ENCODE measurements around the gene MSI2. TPM values are rescaled to one million over a fixed set of nuclear protein-coding genes. Genes with fewer than 3 reads are reported as not detected.

MSI2 gene
- total and polyA plus RNA-seq, 7 experiments from 2014 or later = 3.3 to 169 (median 125) TPM

GRCh38 chr17:57649191-57649590 is 392.9 kb downstream of the MSI2 start:
- Mint-ChIP-seq H3K36me3 (peaks cover under 1 to 14% (median 11%) of the 10 kb centered on the region in 5 donors), H3K27ac (no peak overlapping the region)

GRCh38 chr17:57649731-57650484 is 393.6 kb downstream of the MSI2 start:
- H3K36me3 ChIP-seq (ENCODE audit: control insufficient read depth in 2 of 3, insufficient read depth in 3 of 3, low read length in 3 of 3) = peaks cover 0 to 18% (median 0%) of the 10 kb centered on the region in 3 experiments
- no peaks in the 10 kb centered on the region for H3K27me3 Mint-ChIP-seq
- no peak overlapping the region for H3K27ac ChIP-seq (ENCODE audit: low read depth, low read length)
- H3K9me3 ChIP-seq (ENCODE audit: control insufficient read depth in 2 of 3, low read length in 3 of 3) = no peaks in the 10 kb centered on the region
- peaks cover 0 to 7% (median 0%) of the 10 kb centered on the region in 7 donors for H3K4me1 Mint-ChIP-seq
- peak overlapping the region in 2 of 9 donors; percentile 32 to 38 for H3K27ac Mint-ChIP-seq
- no peaks in the 10 kb centered on the region for H3K4me1 ChIP-seq (ENCODE audit: control insufficient read depth in 2 of 2, insufficient read depth in 2 of 2, low read length in 2 of 2)
- H3K4me3 Mint-ChIP-seq = no peak overlapping the region
- CTCF ChIA-PET = no interaction called here
- DNase-seq (no peak), ATAC-seq (no peak)
- no peaks in the 10 kb centered on the region for H3K9me3 Mint-ChIP-seq
- H3K36me3 Mint-ChIP-seq = peaks cover 0 to 18% (median 12%) of the 10 kb centered on the region in 5 donors
- POLR2A ChIA-PET = no interaction called here
- intact Hi-C loops (cut with micrococcal nuclease) = no loop called here
- no peak overlapping the region for H3K4me3 ChIP-seq (ENCODE audit: low read length)
- no peaks in the 10 kb centered on the region for H3K27me3 ChIP-seq (ENCODE audit: control insufficient read depth in 2 of 2, insufficient read depth in 2 of 2, low read length in 2 of 2)

More at GRCh38 chr17:57649191-57649590, 392.9 kb downstream of the MSI2 start:
- Mint-ChIP-seq H3K27me3 (no peaks in the 10 kb centered on the region), H3K4me3 (no peak overlapping the region), H3K4me1 (peaks cover 0 to 7% (median 0%) of the 10 kb centered on the region in 7 donors), H3K9me3 (no peaks in the 10 kb centered on the region)
- H3K36me3 ChIP-seq (ENCODE audit: control insufficient read depth in 2 of 3, insufficient read depth in 3 of 3, low read length in 3 of 3) = peaks cover 0 to 18% (median 0%) of the 10 kb centered on the region in 3 experiments
- no peaks in the 10 kb centered on the region for H3K4me1 ChIP-seq (ENCODE audit: control insufficient read depth in 2 of 2, insufficient read depth in 2 of 2, low read length in 2 of 2)
- ATAC-seq (peak; percentile 11), DNase-seq (no peak)
- H3K4me3 ChIP-seq (ENCODE audit: low read length) = no peak overlapping the region
- no peak overlapping the region for H3K27ac ChIP-seq (ENCODE audit: low read depth, low read length)
- intact Hi-C loops (cut with micrococcal nuclease) = no loop called here
- ChIA-PET POLR2A (no interaction called here), CTCF (no interaction called here)
- no peaks in the 10 kb centered on the region for H3K9me3 ChIP-seq (ENCODE audit: control insufficient read depth in 2 of 3, low read length in 3 of 3)
- H3K27me3 ChIP-seq (ENCODE audit: control insufficient read depth in 2 of 2, insufficient read depth in 2 of 2, low read length in 2 of 2) = no peaks in the 10 kb centered on the region

GRCh38 chr17:57650548-57650947 is 394.2 kb downstream of the MSI2 start:
- Histone ChIP-seq H3K27ac (ENCODE audit: low read depth, low read length) (no peak overlapping the region), H3K36me3 (ENCODE audit: control insufficient read depth in 2 of 3, insufficient read depth in 3 of 3, low read length in 3 of 3) (peaks cover 0 to 18% (median 0%) of the 10 kb centered on the region in 3 experiments), H3K27me3 (ENCODE audit: control insufficient read depth in 2 of 2, insufficient read depth in 2 of 2, low read length in 2 of 2) (no peaks in the 10 kb centered on the region), H3K4me3 (ENCODE audit: low read length) (no peak overlapping the region), H3K4me1 (ENCODE audit: control insufficient read depth in 2 of 2, insufficient read depth in 2 of 2, low read length in 2 of 2) (no peaks in the 10 kb centered on the region), H3K9me3 (ENCODE audit: control insufficient read depth in 2 of 3, low read length in 3 of 3) (no peaks in the 10 kb centered on the region)
- ChIA-PET POLR2A (no interaction called here), CTCF (no interaction called here)
- Mint-ChIP-seq H3K27ac (peak overlapping the region in 5 of 9 donors; percentile 7 to 54 (median 32)), H3K4me3 (no peak overlapping the region), H3K36me3 (peaks cover 0 to 24% (median 12%) of the 10 kb centered on the region in 5 donors), H3K9me3 (no peaks in the 10 kb centered on the region), H3K4me1 (peaks cover 0 to 8% (median 1%) of the 10 kb centered on the region in 7 donors), H3K27me3 (no peaks in the 10 kb centered on the region)
- DNase-seq = no peak
- intact Hi-C loops (cut with micrococcal nuclease) = no loop called here
- no peak for ATAC-seq

GRCh38 chr17:57651451-57651850 is 395.1 kb downstream of the MSI2 start:
- H3K9me3 Mint-ChIP-seq = no peaks in the 10 kb centered on the region
- H3K4me1 Mint-ChIP-seq = peaks cover 0 to 8% (median 3%) of the 10 kb centered on the region in 7 donors
- ChIA-PET CTCF (no interaction called here), POLR2A (no interaction called here)
- no peak for ATAC-seq
- Histone ChIP-seq H3K36me3 (ENCODE audit: control insufficient read depth in 2 of 3, insufficient read depth in 3 of 3, low read length in 3 of 3) (peaks cover 0 to 18% (median 0%) of the 10 kb centered on the region in 3 experiments), H3K27ac (ENCODE audit: low read depth, low read length) (no peak overlapping the region), H3K4me3 (ENCODE audit: low read length) (no peak overlapping the region), H3K27me3 (ENCODE audit: control insufficient read depth in 2 of 2, insufficient read depth in 2 of 2, low read length in 2 of 2) (no peaks in the 10 kb centered on the region), H3K9me3 (ENCODE audit: control insufficient read depth in 2 of 3, low read length in 3 of 3) (no peaks in the 10 kb centered on the region), H3K4me1 (ENCODE audit: control insufficient read depth in 2 of 2, insufficient read depth in 2 of 2, low read length in 2 of 2) (no peaks in the 10 kb centered on the region)
- peaks cover 1 to 33% (median 12%) of the 10 kb centered on the region in 5 donors for H3K36me3 Mint-ChIP-seq
- H3K27ac Mint-ChIP-seq = peak overlapping the region in 1 of 9 donors; percentile 54
- no peak for DNase-seq
- no peaks in the 10 kb centered on the region for H3K27me3 Mint-ChIP-seq
- intact Hi-C loops (cut with micrococcal nuclease) = no loop called here
- H3K4me3 Mint-ChIP-seq = no peak overlapping the region

GRCh38 chr17:57651996-57652395 is 395.7 kb downstream of the MSI2 start:
- Mint-ChIP-seq H3K4me1 (peaks cover 0 to 8% (median 3%) of the 10 kb centered on the region in 7 donors), H3K4me3 (no peak overlapping the region), H3K36me3 (peaks cover 3 to 34% (median 13%) of the 10 kb centered on the region in 5 donors), H3K27ac (peak overlapping the region in 1 of 9 donors; percentile 65), H3K27me3 (no peaks in the 10 kb centered on the region), H3K9me3 (no peaks in the 10 kb centered on the region)
- no peaks in the 10 kb centered on the region for H3K4me1 ChIP-seq (ENCODE audit: control insufficient read depth in 2 of 2, insufficient read depth in 2 of 2, low read length in 2 of 2)
- H3K4me3 ChIP-seq (ENCODE audit: low read length) = no peak overlapping the region
- H3K9me3 ChIP-seq (ENCODE audit: control insufficient read depth in 2 of 3, low read length in 3 of 3) = no peaks in the 10 kb centered on the region
- ATAC-seq (no peak), DNase-seq (no peak)
- ChIA-PET POLR2A (no interaction called here), CTCF (no interaction called here)
- intact Hi-C loops (cut with micrococcal nuclease) = no loop called here
- peaks cover 0 to 18% (median 0%) of the 10 kb centered on the region in 3 experiments for H3K36me3 ChIP-seq (ENCODE audit: control insufficient read depth in 2 of 3, insufficient read depth in 3 of 3, low read length in 3 of 3)
- H3K27me3 ChIP-seq (ENCODE audit: control insufficient read depth in 2 of 2, insufficient read depth in 2 of 2, low read length in 2 of 2) = no peaks in the 10 kb centered on the region
- no peak overlapping the region for H3K27ac ChIP-seq (ENCODE audit: low read depth, low read length)

GRCh38 chr17:57652811-57653210 is 396.5 kb downstream of the MSI2 start:
- Mint-ChIP-seq H3K9me3 (no peaks in the 10 kb centered on the region), H3K36me3 (peaks cover 3 to 36% (median 13%) of the 10 kb centered on the region in 5 donors), H3K27ac (no peak overlapping the region), H3K4me1 (peaks cover 0 to 8% (median 3%) of the 10 kb centered on the region in 7 donors), H3K27me3 (no peaks in the 10 kb centered on the region), H3K4me3 (no peak overlapping the region)
- Histone ChIP-seq H3K4me3 (ENCODE audit: low read length) (no peak overlapping the region), H3K27ac (ENCODE audit: low read depth, low read length) (no peak overlapping the region), H3K27me3 (ENCODE audit: control insufficient read depth in 2 of 2, insufficient read depth in 2 of 2, low read length in 2 of 2) (no peaks in the 10 kb centered on the region), H3K9me3 (ENCODE audit: control insufficient read depth in 2 of 3, low read length in 3 of 3) (no peaks in the 10 kb centered on the region), H3K4me1 (ENCODE audit: control insufficient read depth in 2 of 2, insufficient read depth in 2 of 2, low read length in 2 of 2) (no peaks in the 10 kb centered on the region), H3K36me3 (ENCODE audit: control insufficient read depth in 2 of 3, insufficient read depth in 3 of 3, low read length in 3 of 3) (peaks cover 0 to 21% (median 0%) of the 10 kb centered on the region in 3 experiments)
- intact Hi-C loops (cut with micrococcal nuclease) = no loop called here
- ChIA-PET CTCF (no interaction called here), POLR2A (no interaction called here)
- ATAC-seq = no peak
- DNase-seq = no peak

GRCh38 chr17:57653279-57653678 is 397.0 kb downstream of the MSI2 start:
- H3K4me3 Mint-ChIP-seq = no peak overlapping the region

More at GRCh38 chr17:57653279-57653678, 397.0 kb downstream of the MSI2 start:
- Histone ChIP-seq H3K4me3 (ENCODE audit: low read length) (no peak overlapping the region), H3K9me3 (ENCODE audit: control insufficient read depth in 2 of 3, low read length in 3 of 3) (no peaks in the 10 kb centered on the region), H3K4me1 (ENCODE audit: control insufficient read depth in 2 of 2, insufficient read depth in 2 of 2, low read length in 2 of 2) (no peaks in the 10 kb centered on the region), H3K27me3 (ENCODE audit: control insufficient read depth in 2 of 2, insufficient read depth in 2 of 2, low read length in 2 of 2) (no peaks in the 10 kb centered on the region), H3K36me3 (ENCODE audit: control insufficient read depth in 2 of 3, insufficient read depth in 3 of 3, low read length in 3 of 3) (peaks cover 0 to 22% (median 0%) of the 10 kb centered on the region in 3 experiments), H3K27ac (ENCODE audit: low read depth, low read length) (no peak overlapping the region)
- Mint-ChIP-seq H3K9me3 (no peaks in the 10 kb centered on the region), H3K4me1 (peaks cover 0 to 8% (median 3%) of the 10 kb centered on the region in 7 donors), H3K27ac (no peak overlapping the region), H3K27me3 (no peaks in the 10 kb centered on the region), H3K36me3 (peaks cover 3 to 39% (median 13%) of the 10 kb centered on the region in 5 donors)
- DNase-seq = no peak
- intact Hi-C loops (cut with micrococcal nuclease) = no loop called here
- CTCF ChIA-PET = no interaction called here
- ATAC-seq = no peak
- POLR2A ChIA-PET = no interaction called here

Measured in naive thymus-derived CD4-positive, alpha-beta T cell (primary cell).